ENCODE measurements around the gene SLC12A5.

Gene SLC12A5

DNA sequence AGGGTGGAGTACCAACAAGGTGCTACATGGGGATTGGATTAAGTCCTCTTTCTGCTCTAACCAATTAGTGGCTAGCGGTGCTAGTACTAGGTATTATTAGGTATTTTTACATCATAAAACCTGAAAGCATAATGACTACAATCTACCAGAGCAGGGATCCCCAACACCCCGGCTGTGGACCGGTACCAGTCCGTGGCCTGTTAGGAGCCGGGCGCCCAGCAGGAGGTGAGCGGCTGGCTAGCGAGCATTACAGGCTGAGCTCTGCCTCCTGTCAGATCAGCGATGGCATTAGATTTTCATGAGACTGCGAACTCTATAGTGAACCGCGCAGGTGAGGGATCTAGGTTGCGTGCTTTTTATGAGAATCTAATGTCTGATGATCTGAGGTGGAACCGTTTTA is 80.0 kb downstream of the SLC12A5 start:
- Histone ChIP-seq H3K36me3 (ENCODE audit: control insufficient read depth, insufficient read depth, low read length) (no peaks in the 10 kb centered on the region), H3K27me3 (ENCODE audit: control insufficient read depth, insufficient read depth, low read length) (peaks cover 23% of the 10 kb centered on the region), H3K9ac (ENCODE audit: low read depth, low read length) (no peak overlapping the region), H3K4me3 (ENCODE audit: low read depth, low read length) (no peak overlapping the region), H3K4me1 (ENCODE audit: control insufficient read depth, insufficient read depth, low read length) (no peaks in the 10 kb centered on the region), H3K9me3 (ENCODE audit: control insufficient read depth, insufficient read depth, low read length) (no peaks in the 10 kb centered on the region)

Measured in iPS-15b (cell line).